Mucosa of gallbladder (tissue), 1 donor: ENCODE data around the gene TCHP. TPM values are rescaled to one million over a fixed set of nuclear protein-coding genes. Genes with fewer than 3 reads are reported as not detected.
A peak's percentile ranks its signal among the peaks of the same experiment; 100 is the strongest.
"Not testable (repeated sequence)": the region's sequence is repeated elsewhere in the genome, so short reads cannot be mapped to it uniquely, and the experiment has no call there.

Experiments used
- DNase-seq: peaks from one replicate; pipeline ENCODE4 v3.0.0-alpha.2; 2020; ENCODE audit warnings: low spot score
- total RNA-seq: library from RNA; stranded (reverse); gene quantifications from one replicate; pipeline ENCODE4 v1.2.1, GENCODE V29; 2021
- donor health status: DM: no; HTN: no; CAD: no.

TCHP gene
- total RNA-seq, 1 donor from 2014 or later, result 18.8 TPM

DNA sequence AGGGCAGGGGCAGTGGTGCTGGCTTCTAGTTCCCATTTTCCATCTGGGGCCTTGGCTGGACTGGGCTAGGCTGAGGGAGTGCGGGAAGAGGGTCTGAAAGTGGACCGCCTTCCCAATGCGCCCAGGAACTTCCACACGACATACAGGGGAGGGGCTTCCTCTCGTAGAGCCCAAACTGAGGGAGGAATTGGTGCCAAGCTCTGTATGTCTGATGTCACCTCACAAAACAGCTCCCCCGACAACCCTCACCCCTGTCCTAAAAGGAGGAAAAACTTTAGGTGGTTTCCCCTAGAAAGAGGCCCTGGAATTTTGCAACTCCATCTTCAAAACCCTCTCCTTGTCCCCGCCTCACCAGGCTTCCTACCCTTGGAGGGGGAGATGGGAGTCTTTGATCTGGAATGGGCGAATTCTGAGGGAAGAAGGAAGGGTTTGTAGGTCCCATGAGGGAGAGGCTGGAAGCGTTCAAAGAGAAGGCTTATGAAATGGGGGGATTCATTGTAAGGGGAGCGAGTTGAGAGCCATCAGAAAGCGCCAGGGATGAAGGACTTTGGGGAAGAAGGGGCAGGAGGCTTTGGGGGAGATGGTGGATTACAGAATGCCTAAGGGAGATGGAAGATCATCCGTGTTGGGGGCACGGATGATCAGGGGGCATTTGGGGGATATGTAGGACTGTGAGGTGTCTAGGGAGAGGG is 20.6 kb upstream of the TCHP start:
- no peak for DNase-seq

DNA sequence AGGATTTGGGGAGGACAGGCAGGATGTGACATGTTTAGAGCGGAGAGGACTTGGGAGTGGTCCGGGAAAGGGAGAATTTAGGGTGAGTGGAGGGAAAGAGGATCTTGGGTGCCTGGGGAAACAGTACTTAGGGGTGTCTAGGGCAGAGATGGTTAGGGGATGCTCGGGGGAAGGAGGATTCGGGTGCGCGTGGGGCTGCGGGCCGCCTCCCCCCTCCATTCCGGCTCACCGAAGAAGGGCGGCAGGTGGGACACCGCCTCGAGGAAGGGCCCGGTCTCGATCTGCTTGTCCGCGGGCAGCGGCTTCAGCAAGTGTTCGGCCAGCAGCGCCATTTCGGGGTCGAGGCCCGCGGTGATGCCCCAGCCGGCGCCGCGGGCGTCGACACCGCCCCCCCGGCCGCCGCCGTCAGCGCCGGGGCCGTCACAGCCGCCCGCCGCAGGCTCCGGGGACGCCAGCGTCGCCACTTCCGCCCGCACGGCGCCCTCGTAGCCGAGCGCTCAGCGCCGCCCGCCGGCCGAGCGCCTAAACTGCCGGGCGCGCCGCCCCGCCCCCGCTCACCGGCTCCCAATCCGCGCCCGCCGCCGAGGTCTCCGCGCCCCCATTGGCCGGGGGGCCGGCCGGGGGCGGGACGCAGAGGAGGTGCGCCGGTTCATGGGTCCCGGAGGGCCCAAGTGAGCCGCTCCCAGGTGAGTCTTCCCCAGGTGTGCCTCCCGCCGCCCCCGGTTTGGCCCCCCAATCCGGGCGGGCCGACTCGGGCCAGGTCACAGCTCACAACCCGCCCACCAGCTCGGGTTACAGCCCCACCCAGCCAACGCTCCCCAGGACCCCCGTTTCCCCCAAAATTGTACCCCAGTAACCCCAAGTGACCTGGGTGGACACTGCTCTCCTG is 19.8 kb upstream of the TCHP start, which contains the start of gene GLTP:
Gene GLTP (minus strand): TSS at position 499 of the 889 bp plus-strand sequence. CDS start 167 bp downstream, at position 332.
- DNase-seq, result peak; percentile 83

DNA sequence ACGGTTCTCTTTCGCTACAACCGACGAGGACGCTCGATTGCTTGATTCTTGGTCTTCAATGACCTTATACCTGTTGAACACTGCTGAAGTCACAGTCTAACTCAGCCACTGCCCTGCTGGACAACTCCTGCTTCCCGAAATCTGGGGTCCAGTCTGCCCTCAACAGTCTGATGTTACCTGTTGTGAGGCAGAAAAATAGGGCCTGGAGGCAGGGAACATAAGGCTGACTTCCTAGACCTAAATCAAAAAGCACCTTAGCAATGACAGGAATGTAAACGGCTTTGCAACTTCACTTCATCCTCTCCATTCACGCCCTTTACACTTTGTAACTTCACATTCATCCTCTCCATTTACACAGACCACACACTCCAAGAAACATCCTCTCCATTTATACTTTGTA is 19.1 kb upstream of the TCHP start:
- DNase-seq, result no peak

DNA sequence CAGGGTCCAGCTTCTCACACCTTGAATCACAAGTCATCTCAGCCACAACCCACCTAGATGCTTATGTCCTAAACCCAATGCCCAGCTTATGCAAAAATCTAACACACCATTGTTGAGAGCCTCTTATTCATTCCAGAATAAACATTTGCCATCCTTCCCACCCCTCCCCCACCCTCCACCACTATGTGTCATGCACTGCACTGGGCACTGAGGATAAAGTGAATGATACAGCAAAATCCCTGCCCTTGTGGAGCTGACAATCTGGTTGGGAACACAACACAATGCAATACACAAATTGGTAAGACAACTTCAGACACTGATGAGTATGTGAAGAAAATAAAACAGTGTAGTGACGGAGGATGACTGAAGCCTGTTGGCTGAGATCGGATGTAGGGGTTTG is 18.3 kb upstream of the TCHP start:
- no peak for DNase-seq

DNA sequence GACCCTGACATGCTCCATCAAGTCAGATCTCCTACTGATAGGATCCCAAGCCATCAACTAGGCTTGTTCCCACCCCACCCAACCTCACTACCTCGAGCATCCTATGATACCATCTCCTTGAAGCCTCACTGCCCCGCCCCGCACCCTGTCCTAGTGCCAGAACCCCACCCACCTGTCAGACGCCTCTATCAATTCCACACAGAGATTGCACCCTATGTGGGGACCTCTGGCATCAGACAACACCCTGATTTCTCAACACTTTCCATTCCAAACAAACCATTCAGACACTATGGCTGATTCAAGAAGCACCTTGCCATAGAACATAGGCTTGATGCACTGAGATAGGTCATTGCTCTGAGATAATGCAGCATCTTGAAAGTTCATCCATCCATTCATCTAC is 16.6 kb upstream of the TCHP start:
- DNase-seq, result no peak

DNA sequence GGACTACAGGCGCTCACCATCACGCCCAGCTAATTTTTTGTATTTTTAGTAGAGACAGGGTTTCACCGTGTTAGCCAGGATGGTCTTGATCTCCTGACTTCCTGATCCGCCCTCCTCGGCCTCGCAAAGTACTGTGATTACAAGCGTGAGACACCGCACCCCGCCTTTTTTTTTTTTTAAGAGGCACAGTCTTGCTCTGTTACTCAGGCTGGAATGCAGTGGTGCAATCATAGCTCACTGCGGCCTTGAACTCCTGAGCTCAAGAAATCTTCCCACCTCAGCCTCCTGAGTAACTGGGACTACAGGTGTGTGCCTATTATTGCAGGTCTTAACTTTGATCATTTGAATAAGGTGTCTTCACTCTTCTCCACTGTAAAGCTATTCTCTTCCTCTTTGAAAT is 14.5 kb upstream of the TCHP start:
- DNase-seq, result no peak

DNA sequence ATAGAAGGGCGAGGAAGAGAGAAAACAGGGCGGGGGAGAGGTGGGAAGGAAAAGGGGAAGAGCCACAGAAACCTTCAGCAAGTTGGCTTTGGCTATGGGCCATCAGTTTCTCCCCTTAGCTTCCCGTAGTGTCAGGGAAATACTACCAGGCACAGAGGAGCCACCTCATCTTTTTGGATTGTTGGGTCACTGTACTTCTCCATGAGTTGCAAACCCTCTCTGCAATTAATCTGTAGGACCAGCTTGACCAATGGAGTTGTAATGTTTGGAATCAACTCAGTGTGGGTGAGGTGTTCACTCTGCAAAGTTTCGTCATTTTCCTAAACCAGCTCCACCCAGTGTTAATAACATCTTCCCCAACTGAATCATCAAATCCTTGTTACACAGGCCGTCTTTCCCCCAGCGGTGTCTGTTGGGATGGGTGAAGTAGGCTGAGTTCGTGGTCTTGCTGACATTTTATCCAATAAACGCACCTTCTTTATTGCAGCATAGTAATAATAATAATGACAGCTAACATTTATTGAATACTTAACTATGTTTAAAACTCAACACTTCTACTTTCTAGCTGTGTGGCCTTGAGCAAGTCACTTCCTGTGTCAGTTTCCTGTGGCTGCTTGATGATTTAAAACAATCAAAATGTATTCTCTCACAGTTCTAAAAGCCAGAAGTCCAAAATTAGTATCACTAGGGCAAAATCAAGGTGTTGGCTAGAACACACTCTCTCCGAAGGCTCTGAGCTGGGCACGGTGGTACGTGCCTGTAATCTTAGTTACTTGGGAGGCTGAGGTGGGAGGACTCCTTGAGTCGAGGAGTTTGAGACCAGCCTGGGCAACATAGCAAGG is 11.7 kb upstream of the TCHP start:
- no peak for DNase-seq

DNA sequence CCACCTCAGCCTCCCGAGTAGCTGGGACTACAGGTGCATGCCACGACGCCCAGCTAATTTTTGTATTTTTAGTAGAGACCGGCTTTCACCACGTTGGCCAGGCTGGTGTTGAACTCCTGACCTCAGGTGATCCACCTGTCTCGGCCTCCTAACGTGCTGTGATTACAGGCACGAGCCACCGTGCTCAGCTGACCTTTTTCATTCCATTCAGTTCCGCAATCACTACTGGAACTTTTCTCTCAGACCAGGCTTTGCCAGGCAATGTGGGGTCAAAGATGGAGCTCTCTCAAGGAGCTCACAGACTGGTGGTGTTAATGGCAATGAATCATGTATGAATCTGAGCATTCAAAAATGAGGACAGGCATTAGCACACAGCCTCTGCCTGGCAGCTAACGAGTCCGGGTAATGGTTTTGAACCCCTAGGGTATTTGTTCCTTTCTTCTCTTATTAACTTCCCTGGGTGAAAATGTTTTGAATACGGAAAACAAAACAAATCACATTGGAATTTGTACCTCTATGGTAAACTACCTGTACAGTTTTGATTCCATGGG is 9.4 kb upstream of the TCHP start:
- DNase-seq, result no peak

DNA sequence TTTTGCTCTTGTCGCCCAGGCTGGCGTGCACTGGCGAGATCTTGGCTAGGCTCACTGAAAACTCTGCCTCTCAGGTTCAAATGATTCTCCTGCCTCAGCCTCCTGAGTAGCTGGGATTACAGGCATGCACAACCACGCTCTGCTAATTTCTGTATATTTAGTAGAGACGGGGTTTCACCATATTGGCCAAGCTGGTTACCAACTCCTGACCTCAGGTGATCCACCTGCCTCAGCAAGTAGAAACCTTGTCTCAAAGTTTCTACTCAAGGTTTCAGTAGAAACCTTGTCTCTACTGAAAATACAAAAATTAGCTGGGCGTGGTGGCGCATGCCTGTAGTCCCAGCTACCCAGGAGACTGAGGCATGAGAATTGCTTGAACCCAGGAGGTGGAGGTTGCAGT is 8.3 kb upstream of the TCHP start:
- DNase-seq, result not testable (repeated sequence)

DNA sequence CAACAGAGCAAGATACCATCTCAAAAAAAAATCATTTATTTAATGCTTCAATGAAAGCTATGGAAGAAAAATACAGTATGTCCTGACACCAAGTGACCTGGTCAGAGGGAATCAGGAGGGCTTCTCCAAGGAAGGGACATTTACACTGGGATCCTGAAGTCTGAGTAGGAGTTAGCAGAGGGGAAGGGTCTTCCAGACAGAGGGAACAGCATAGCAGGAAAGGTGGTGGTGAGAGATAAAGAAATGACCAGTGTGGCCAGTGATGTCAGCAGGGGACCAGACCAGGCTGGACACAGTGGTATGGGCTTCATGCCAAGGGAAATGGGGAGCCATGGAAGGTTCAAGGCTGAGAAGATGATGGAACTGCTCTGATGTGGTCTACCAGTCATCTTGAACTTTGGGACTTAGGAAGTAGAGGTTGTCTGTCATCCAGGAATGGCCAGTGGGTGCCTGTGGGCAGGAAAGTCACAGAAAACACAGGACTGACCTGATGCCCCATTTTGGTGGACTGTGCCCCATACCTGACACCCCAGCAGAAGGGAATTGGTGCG is 7.8 kb upstream of the TCHP start:
- no peak for DNase-seq

DNA sequence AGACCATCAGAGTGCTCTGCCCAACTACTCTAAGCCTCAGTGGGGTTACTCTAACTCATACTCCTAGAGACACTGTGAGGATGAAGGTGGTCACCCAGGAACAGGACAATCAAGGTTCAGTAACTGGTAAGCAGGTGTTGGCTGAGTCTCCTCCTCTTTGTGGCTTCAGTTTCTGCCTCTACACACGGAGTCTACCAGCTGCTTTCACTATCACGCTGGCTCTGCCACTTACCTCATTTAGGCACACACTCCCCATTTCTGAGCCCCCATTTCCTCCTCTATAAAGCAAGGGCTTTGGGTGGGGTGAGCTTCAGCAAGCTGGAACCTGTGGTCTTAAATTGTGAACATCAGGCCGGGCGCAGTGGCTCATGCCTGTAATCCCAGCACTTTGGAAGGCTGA is 7.3 kb upstream of the TCHP start:
- no peak for DNase-seq

DNA sequence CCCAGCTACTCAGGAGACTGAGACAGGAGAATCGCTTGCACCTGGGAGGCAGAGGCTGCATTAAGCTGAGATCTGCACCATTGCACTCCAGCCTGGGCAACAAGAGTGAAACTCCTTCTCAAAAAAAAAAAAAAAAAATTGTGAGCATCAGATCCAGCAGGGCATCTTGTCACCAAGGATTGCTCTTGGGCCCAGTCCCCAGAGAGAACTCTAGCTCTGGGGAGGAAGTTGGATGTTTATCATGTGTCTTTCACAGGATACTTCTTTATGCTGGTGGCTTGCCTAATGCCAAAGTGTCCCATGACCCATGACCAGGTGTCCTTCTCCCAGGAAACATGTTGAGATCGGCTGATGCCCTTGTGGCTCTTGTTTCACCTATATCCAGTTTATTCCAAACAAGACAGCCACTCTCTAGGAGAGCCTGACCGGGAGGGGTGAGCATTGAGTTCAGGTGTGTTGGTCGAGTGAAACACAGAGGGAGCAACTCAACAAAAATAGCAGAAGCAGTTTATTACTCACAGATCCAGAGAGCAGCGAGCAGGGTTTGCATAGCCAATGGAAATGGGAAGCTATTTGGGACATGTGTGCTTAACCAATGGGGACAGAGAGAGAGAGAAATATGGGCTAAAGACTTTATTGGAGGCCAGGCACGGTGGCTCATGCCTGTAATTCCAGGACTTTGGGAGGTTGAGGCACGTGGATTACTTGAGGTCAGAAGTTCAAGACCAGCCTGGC is 6.6 kb upstream of the TCHP start:
- DNase-seq, result no peak

DNA sequence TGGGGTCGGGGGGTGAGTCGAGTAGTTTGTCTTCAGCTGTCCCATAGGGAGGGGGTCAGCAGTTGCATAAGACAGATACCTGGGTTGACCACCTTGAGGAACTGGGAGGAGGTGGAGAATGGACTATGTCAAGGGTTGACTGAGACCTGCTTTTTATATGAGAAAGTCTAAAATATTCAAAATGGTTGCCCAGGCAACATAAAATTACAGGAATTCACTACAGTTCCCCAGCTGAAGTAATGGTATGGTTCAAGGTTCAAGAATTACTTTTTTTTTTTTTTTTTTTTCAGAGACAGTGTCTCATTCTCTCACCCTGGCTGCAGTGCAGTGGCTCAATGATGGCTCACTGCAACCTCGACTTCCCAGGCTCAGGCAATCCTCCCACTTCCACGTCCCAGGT is 5.1 kb upstream of the TCHP start:
- DNase-seq, result no peak

DNA sequence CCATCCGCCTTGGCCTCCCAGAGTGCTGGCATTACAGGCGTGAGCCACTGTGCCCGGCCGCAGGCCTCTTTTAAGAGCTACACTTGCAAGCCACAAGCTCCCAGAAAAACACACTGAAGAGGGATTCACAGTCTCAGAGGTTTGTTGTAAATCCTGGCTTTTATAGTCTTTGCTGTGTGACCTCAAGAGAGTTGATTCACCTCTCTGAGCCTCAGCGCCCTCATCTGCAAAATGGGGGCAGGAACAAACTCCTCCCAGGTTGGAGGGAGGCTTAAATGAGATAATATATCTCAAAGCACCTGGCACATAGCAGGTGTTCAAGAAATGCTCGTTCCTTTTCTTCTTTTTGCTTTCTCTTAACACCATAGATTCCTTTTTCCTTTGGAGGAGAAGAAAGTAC is 3.9 kb upstream of the TCHP start:
- no peak for DNase-seq

DNA sequence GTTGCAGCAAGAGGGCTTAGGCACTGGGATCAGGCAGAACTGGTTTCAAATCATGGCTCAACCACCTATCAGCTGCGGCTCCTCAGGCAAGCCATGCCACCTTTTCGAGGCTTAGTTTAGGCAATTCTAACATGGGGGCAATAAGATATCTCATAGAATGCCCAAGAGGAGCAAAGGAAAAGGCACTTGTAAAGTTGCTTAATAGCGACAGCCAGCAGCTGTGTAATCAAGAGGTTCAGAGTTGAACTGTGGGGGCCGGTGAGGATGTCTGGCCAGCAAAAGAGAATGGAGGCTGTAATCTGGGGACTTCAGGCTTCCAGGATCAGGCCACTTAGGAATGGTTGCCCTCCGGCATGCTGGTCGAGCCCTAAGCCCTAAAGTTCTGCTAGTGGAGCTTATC is 3.0 kb upstream of the TCHP start:
- no peak for DNase-seq

DNA sequence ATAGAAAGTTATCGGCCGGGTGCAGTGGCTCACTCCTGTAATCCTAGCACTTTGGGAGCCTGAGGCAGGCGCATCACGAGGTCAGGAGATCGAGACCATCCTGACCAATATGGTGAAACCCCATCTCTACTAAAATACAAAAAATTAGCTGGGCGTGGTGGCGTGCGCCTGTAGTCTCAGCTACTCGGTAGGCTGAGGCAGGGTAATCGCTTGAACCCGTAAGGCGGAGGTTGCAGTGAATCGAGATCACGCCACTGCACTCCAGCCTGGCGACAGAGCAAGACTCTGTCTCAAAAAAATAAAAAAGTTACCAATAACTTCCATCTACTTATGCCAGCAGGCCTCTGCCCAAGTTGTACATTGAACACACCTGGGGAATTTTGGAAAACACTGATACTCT is 729 bp upstream of the TCHP start:
- DNase-seq, result not testable (repeated sequence)

DNA sequence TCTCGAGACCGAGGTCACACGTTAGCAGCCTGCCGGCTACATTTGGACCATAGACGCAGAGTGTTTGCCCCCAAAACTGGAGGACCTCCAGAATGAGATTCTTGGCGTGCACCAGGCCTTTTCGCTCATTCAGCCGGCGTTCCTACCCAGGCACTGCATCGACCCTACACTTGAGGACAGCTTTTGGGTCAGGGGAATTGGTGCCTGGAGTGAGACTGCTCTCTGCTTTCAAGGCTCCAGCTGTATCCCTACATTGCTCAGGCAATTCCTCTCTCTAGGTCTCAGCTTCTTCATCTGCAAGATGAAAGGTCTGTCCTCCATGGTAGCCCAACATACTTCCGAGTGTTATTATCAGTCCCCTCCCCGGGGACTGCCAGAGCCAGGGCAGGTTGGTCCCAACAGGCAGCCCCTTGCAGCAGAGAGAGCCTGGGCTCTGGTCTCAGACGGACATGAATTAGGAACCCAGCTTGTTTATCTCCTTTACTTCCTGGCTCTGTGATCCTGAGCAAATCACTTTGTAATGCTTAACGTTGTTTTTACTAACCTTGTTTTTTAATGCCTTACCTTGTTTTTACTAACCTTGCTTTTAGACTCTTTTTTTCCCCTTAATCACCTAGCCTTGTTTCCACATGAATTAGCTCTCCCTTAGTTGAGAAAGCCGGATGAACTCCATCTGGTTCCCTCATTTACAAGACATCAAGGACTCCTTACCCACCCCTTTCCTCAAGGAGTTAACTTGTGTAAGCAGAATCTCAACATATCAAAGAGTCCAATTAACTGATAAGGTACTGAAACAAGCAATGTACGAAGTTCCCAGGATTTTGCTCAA is 892 bp downstream of the TCHP start:
- DNase-seq, result no peak

DNA sequence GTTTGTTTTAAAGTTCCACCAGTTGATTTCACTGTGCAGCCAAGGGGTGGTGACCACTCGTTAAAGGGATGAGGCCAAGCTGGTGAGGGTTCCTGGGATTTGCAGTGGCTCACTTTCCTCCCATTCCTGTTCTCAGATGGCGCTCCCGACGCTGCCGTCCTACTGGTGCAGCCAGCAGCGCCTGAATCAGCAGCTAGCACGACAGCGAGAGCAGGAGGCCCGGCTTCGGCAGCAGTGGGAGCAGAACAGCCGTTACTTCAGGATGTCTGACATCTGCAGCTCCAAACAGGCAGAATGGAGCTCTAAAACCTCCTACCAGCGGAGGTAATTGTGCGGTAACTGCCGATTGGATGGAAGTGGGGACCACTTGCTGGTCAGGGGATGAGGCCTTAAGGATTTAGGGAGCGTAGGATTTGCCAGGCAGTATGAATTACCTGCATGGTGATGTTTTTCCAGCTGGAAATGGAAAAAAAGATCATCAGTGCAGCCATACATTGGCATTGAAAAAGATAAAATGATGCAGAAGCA is 2.9 kb downstream of the TCHP start:
- DNase-seq, result no peak

DNA sequence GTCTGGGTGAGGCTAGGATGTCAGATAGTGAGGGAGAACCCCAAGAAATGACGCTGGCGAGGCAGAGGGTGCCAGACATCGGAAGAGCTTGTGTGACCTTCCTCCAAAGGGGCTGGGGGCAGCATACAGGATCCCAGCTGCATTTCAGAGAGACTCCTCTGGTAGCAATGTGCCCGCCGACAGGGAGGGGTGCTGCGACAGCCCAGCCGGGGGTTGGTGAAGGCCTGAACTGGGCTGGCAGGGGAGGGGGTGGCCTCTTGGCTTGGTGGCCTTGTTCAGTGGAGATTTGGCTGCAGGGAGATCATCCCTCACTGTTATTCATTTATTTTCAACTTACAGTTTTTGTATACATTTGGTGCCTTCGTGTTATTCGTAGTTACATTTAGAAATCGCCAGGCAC is 5.2 kb downstream of the TCHP start:
- no peak for DNase-seq
